ENCODE measurements around the gene CAP2.
"Not testable (repeated sequence)": the region's sequence is repeated elsewhere in the genome, so short reads cannot be mapped to it uniquely, and the experiment has no call there.

Gene CAP2

DNA sequence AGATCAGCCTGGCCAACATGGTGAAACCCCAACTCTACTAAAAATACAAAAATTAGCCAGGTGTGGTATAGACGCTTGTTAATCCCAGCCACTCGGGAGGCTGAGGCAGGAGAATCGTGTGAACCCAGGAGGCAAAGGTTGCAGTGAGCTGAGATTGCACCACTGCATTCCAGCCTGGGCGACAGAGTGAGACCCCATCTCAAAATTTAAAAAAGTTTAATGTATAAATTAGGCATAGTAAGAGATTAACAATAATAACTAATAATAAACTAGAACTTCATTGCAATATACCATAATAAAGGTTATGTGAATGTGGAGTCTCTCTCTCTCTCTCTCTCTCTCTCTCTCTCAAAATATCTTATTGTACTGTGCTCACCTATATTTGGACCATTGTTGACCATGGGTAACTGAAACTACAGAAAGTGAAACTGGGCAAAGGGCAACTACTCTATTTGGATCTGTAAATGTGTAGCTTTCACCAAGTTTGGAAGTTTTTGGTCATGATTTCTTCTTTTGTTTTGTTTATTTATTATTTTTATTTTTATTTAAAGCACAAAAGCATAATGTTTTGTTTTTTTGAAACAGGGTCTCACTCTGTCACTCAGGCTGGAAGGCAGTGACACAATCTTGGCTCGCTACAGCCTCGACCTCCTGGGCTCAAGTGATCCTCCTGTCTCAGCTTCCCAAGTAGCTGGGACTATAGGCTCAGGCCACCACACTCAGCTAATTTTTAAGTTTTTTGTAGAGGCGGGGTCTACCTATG lies 12.0 kb downstream of the CAP2 start:
- not testable (repeated sequence) for DNase-seq

DNA sequence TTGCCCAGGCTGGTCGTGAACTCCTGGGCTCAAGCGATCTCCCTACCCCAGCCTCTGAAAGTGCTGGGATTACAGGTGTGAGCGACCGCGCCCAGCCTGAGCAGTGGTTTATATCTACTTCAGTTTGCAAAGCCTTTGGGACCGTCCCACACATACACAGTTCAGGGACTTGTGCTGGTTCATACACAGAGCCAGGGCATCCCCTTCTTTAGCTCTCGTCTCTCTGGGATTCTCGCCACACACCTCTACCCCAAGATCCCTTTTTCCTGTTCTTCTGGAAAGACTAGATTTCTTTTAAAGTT lies 12.5 kb downstream of the CAP2 start:
- DNase-seq, result no peak

DNA sequence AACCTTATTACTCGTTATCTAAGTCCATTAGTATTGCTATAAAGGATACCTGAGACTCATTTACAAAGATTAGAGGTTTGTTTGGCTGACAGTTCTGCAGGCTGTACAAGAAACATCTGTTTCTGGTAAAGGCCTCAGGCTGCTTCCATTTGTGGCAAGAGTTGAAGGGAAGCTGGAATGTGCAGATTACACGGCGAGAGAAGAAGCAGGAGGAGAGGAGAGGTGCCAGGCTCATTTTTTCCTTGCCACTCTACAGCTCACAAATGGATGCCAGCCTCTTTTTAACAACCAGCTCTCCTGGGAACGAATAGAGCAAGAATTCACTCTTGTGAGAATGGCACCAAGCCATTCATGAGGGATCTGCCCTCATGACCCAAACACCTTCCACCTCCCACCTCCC lies 14.7 kb downstream of the CAP2 start:
- DNase-seq, result no peak

GRCh38 chr6:17410281-17410680 lies 16.9 kb downstream of the CAP2 start:
- no peak for DNase-seq

- no peak for DNase-seq
These were observed 19.9 kb downstream of the CAP2 start for GRCh38 chr6:17413313-17413750.

- not testable (repeated sequence) for DNase-seq
These were observed 21.0 kb downstream of the CAP2 start for GRCh38 chr6:17414395-17414794.

GRCh38 chr6:17415321-17415720 lies 21.9 kb downstream of the CAP2 start:
- DNase-seq, result no peak

DNA sequence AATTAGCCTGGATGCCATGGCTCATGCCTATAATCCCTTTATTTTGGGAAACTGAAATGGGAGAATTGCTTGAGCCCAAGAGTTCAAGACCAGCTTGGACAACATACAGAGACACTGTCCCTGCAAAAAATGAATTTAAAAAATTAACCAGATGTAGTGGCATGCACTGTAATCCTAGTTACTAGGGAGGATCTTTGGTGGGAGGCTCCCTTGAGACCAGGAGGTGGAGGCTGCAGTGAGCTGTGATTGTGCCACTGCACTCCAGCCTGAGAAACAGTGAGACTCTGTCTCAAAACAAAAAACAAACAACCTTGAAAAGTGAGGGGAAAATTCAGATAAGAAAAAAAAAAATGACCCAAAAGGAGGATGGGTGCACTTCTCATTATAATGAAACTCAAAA lies 23.4 kb downstream of the CAP2 start:
- no peak for DNase-seq

DNA sequence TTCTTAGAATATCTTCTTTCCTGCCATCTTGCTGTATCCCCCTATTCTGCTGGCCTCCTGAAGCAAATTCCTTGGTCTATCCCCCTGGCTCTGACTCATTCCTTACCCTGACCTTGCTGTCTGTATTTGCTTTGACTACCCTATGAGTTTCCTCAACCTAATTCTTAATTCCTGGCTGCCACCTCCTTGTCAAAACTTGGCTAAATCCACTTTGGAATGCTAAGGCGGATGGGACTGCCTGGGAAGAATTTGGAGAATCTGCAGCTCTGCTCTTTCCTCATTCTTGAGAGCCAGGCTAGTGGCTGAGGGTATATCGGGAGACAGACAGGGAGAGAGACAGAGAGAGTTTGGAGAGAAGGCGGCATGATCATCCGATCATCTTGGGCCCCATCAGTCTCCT lies 24.4 kb downstream of the CAP2 start:
- DNase-seq, result no peak

DNA sequence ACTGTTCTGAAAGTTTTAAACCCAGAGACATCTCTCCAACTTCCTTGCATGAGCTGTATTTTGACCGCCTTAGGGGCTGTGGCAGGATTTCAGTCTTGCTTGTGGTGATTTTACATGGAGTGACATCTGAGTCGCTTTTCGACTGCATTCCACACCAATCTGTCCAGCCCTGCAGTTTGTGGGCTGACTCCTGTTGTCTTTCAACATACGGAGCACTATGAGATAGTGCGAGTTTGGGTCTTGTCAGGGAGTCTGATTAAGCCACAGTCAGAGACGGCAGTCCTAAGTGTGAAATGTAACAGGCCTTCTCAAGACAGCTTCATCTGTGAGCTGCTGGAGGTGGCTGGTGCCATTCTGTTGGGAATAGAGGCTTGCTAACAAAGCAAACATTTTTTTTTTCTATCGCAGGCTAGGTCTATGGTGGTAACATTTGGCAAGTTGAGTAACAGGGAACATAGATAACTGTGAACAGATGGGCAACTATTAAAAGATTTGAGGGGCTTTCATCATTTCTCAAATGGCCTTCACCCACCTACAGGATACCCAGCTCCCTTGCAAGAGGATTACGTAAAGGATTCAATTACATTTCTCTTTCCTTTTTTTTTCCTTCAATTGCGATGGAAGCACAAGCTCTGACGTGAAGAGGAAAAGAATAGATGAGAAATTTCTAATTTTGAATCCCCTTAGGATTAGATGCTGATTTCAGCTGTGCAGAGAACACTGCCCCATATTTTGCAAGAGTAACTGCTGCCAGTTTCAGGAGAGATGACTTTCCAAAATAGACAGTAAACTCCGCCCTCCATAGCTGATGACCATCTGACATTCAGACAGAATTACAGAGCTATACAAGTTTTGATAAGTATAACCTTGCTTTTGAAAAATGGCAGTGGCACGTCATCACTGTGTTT lies 25.1 kb downstream of the CAP2 start:
- DNase-seq, result no peak

- DNase-seq, result no peak
These were observed 25.8 kb downstream of the CAP2 start for GRCh38 chr6:17419189-17419575.

GRCh38 chr6:17420368-17420767 lies 27.0 kb downstream of the CAP2 start:
- no peak for DNase-seq

DNA sequence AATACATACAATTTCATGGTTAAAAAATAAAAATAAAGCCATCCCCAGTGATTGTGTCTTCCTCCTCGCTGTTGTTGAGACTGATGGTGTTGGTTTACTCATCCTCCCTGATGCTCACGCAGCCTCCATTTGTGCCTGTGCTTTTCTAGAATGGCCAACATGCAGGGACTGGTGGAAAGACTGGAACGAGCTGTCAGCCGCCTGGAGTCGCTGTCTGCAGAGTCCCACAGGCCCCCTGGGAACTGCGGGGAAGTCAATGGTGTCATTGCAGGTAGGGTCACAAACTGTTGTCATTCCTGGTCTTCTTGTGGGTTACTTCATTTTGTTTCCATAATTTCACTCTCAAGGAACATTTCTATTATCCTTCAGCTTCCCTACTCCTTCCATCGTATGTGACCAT lies 28.0 kb downstream of the CAP2 start:
- DNase-seq, result no peak

DNA sequence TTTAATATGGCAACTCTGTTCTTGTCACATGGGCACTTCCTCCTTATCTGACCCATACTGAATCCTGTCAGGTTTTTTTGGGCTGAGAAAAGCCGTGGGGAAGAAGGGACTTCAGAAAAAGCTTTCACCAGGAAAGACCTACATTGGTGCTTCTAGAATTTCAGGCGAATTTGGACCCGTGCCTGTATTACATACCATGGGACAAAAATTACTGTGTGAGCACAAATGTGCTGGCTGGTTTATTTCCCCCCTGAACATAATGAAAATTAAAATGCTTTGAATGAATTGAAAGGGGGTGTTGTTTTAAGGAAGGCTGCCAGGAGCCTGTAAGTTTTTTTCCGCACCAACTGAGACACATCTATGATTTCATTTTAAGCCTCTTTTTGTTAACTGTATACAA lies 29.6 kb downstream of the CAP2 start:
- DNase-seq, result no peak

DNA sequence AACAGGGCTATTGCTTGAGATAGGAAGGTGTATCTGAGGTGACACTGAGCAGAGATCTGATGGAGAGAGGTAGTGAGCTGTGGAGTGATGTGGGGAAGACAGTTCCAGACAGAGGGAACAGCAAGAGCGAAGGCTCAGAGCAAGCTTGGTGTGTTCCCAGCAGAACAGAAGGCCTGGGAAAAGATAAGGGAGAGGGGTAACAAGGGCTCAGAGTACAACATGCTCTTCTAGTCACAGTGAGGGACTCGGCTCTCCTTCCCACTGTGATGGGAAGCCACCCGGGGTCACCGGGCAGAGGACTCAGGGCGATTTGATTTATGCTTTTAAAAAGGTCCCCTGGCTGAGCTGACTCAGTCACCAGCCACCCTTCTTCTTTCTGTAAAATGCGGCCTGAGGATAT lies 33.7 kb downstream of the CAP2 start:
- DNase-seq, result no peak

DNA sequence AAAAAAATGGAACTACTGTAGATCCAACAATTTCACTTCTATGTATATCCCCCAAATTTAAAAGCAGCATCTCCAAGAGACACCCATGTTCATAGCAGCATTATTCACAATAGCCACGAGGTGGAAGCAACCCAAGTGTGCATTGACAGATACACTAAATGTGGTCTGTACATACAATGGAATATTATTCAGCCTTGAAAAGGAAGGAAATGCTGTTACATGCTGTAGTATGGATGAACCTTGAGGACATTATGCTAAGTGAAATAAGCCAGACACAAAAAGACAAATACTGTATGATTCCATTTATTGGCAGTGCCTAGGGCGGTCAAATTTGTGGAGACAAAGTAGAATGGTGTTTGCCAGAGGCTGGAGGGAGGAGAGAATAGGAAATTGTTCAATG lies 34.2 kb downstream of the CAP2 start:
- no peak for DNase-seq

DNA sequence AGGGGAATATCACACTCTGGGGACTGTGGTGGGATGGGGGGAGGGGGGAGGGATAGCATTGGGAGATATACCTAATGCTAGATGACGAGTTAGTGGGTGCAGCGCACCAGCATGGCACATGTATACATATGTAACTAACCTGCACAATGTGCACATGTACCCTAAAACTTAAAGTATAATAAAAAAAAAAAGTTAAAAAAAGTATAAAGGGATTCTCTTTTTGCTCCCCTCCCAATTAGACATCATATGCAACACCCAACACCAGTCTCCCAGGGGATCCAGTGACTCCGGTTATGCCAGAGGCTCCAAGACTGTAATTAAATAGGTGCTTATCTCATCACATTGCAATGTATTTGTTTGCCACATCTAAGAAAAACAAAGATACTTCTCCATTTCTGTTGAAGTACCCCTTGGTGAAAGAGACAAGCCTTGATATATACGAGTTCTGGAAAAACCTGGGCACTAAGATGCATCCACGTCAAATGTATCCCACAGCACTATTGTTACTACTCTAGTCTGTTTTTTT lies 35.3 kb downstream of the CAP2 start:
- not testable (repeated sequence) for DNase-seq

DNA sequence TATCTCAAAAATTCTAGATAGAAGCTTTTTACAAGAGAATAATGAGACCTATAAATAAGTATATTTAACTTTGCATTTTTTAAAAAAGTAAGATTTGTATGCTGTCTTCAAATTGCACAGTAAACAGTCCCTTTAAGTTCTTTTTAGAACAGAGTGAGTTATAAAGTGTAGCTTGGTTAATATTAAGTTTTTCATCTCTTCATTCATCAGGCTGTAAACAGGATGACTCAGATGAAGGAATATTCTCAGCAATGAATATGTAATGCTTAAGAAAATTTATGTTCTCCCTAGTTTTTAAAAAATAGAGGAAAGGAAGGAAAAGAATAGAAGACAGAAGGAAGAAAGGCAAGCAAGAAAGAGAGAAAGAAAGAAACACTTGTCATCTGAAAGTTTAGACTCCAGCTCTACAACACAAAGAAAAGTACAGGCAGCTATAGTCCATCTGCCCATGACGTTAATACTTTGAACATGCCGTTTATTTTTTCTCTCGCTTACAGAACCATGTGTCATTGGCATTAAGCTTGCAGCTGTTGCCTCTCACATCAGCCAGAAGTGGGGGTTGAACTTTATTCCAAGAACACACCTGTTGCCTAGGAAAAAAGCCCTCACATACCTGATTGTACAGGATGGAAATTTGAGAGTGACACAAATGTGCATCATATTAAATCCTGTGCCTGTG lies 36.1 kb downstream of the CAP2 start:
- DNase-seq, result no peak

DNA sequence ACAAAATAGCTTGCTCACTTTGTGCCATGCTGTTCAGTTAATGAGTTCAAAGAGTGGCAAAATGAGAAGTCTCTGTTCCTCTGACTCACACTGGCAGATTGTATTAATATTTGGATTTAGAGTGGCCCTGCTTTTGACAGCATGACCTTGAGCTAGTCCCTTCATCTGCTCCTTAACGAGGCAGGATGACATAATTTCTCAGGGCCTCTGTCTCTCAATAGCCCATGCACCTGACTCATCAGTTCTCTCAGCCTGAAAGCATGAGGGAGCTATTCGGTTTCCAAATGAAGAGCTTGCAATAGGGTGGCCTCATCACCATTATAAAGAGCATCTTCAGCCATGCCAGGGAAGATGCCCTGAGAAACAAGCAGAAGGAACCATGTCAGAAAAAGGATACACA lies 38.2 kb downstream of the CAP2 start:
- no peak for DNase-seq

DNA sequence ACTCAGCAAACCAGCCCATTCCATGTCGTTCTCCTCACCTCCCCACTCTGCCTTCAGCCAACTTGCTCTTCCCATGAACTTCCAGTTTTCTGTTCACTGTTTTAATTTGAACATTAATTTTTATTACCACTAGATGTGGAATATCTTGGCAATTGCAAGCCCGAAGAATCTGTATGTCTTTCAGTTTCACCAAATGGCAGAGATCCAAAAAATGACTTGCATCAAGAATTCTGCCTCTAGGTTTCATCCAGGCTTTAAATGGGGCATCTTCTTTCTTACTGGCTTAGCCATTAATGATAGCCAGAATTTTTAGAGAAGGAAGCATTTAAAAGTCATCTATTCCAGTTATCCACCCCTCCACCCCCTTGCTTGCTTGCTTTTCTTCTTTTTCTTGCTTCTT lies 39.0 kb downstream of the CAP2 start:
- no peak for DNase-seq

- DNase-seq, result no peak
These were observed 46.0 kb downstream of the CAP2 start for GRCh38 chr6:17439243-17439993.

DNA sequence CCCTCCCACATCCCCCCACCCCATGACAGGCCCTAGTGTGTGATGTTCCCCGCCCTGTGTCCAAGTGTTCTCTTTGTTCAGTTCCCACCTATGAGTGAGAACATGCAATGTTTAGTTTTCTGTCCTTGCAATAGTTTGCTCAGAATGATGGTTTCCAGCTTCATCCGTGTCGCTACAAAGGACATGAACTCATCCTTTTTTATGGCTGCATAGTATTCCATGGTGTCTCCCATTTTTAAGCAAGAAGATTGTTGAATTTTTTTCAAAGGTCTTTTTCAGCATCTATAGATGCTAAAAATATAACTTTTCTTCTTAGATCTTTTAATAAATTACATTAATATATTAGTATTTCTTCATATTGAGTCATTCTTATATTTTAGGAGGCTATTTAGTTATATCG lies 47.4 kb downstream of the CAP2 start:
- DNase-seq, result not testable (repeated sequence)

GRCh38 chr6:17442196-17442595 lies 48.8 kb downstream of the CAP2 start:
- no peak for DNase-seq

Data from NK-92 treated with Interleukin-12 subunit alpha and Interleukin-12 subunit beta, amount 100 ng/mL, for 24 hours (cell line).